ENCODE results near the gene SPAG8.

DNA sequence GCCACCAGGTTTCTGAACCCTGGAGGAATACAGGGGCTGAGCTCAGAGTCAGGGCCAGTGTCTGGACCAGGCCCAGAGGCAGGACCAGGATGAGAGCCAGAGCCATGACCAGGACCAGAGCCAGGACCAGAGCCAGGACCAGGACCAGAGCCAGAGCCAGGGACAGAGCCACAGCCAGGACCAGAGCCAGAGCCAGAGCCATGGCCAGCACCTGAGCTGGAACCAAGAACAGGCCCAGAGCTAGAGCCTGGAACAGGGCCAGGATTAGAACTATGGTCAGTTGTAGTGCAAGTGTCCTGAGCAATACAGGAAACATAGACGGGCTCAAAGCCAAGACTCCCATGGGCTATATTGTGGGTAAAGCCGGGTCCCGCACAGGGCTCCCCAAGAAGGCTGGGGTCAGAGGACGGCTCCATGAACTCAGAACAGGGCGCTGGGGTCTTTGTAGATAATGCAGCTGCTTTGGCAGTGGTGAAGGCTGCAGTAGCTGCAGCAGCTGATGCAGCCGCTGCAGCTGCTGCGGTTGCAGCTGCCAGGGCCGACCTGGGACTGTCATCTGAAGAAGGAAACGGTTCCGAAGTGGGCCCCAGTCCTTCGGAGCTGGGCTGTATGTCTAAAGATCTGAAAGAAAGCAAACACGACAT, 559 bp downstream of the SPAG8 start:
- TF ChIP-seq CTCF (IDR thresholded peaks at IDR 0.05; ENCODE audit: low read length) (no peak), EZH2 (IDR thresholded peaks at IDR 0.05; ENCODE audit: borderline replicate concordance, low read length) (no peak)

All from OCI-LY1 (cell line).